B cell (primary cell): ENCODE data around the gene PARD3. TPM values are rescaled to one million over a fixed set of nuclear protein-coding genes. Genes with fewer than 3 reads are reported as not detected.

Experiments used
- ATAC-seq: fragments of 200-7000 bp; cut with Tn5 transposase; one replicate; pipeline ENCODE4 v1.10.0; 2021; ENCODE audit warnings: low read depth, mild to moderate bottlenecking, moderate number of reproducible peaks, moderate library complexity
- CTCF ChIA-PET: fragments of 350-600 bp; sonication (Branson Sonifier 250); formaldehyde crosslinking; loops from one replicate; lab custom pipeline; 2021; ENCODE audit warnings: antibody characterized with exemption, inconsistent platforms; lab: Charles Lee
- POLR2A ChIA-PET: fragments of 350-600 bp; sonication (Branson Sonifier 250); formaldehyde crosslinking; loops from one replicate; lab custom pipeline; 2021; ENCODE audit warnings: antibody characterized with exemption; lab: Charles Lee
- DNase-seq: peaks from one replicate; pipeline ENCODE4 v3.0.0; 2013
- H2AFZ ChIP-seq: 2 replicates; pipeline ENCODE4 v1.6.1; 2012; ENCODE audit warnings: mild to moderate bottlenecking, low read depth, low read length; ENCODE audit not compliant: insufficient read depth, poor library complexity, severe bottlenecking
- H3K27ac ChIP-seq, 2 donors: 1 replicate in 1 of 2; 2 replicates in 1 of 2; pipeline ENCODE4 v1.5.1; 2012 to 2013; ENCODE audit warnings: low read length in 2 of 2, mild to moderate bottlenecking in 2 of 2, moderate library complexity in 1 of 2
- H3K27me3 ChIP-seq, 4 experiments: fragments of 200-600 bp in 1 of 4; sonication (generic) in 1 of 4; replicated peaks in 1 of 4; 1 replicate in 2 of 4; 2 replicates in 2 of 4; pipeline versions ENCODE4 v1.6.1 to v1.7.0; 2013 to 2016; ENCODE audit warnings: low read length in 3 of 4, mild to moderate bottlenecking in 2 of 4, mixed read lengths in 1 of 4, moderate library complexity in 1 of 4; ENCODE audit not compliant: insufficient read depth in 4 of 4, control insufficient read depth in 3 of 4; ENCODE audit errors: control extremely low read depth in 1 of 4
- H3K36me3 ChIP-seq, 2 experiments: replicated peaks in 1 of 2; 1 replicate in 1 of 2; 2 replicates in 1 of 2; pipeline versions ENCODE4 v1.6.1 to v1.7.1; 2013; ENCODE audit warnings: low read length in 1 of 2; ENCODE audit not compliant: insufficient read depth in 2 of 2, control insufficient read depth in 1 of 2; ENCODE audit errors: control extremely low read depth in 1 of 2, extremely low read depth in 1 of 2
- H3K4me1 ChIP-seq, 2 donors: fragments of 200-600 bp in 1 of 2; sonication (generic) in 1 of 2; 1 replicate in 1 of 2; 2 replicates in 1 of 2; pipeline versions ENCODE4 v1.5.1 to v1.6.1; 2013 to 2017; ENCODE audit warnings: low read length in 2 of 2; ENCODE audit not compliant: control insufficient read depth in 2 of 2, insufficient read depth in 2 of 2
- H3K4me2 ChIP-seq: replicated peaks from 2 replicates; pipeline ENCODE3; 2012; ENCODE audit warnings: mild to moderate bottlenecking, low read depth, low read length; ENCODE audit not compliant: poor library complexity, severe bottlenecking
- H3K4me3 ChIP-seq, 5 experiments: fragments of 200-600 bp in 1 of 5; sonication (generic) in 1 of 5; 1 replicate in 3 of 5; 2 replicates in 2 of 5; pipeline versions ENCODE4 v1.5.1 to v1.7.0; 2011 to 2016; ENCODE audit warnings: low read length in 4 of 5, mild to moderate bottlenecking in 4 of 5, low read depth in 2 of 5, control low read depth in 1 of 5, moderate library complexity in 1 of 5; ENCODE audit not compliant: insufficient read depth in 1 of 5; ENCODE audit errors: control extremely low read depth in 1 of 5, extremely low read depth in 1 of 5
- H3K79me2 ChIP-seq: fragments of 200-600 bp; sonication (generic); one replicate; pipeline ENCODE4 v1.6.0; 2016; ENCODE audit warnings: low read length; ENCODE audit not compliant: control insufficient read depth, insufficient read depth
- H3K9ac ChIP-seq: fragments of 200-600 bp; sonication (generic); 2 replicates; pipeline ENCODE4 v1.6.1; 2017; ENCODE audit warnings: mild to moderate bottlenecking, low read length, moderate library complexity
- H3K9me3 ChIP-seq, 3 donors: one replicate each; pipeline versions ENCODE4 v1.6.1 to v1.7.1; 2013; ENCODE audit warnings: low read length in 2 of 3; ENCODE audit not compliant: control insufficient read depth in 2 of 3, insufficient read depth in 1 of 3; ENCODE audit errors: control extremely low read depth in 1 of 3
- H4K20me1 ChIP-seq: 2 replicates; pipeline ENCODE4 v1.6.0; 2012; ENCODE audit warnings: mild to moderate bottlenecking, low read length; ENCODE audit not compliant: insufficient read depth, control insufficient read depth, poor library complexity, severe bottlenecking
- H3K27ac Mint-ChIP-seq: one replicate; pipeline ENCODE4 v1.8.0; 2021; ENCODE audit warnings: mixed read lengths
- H3K27me3 Mint-ChIP-seq: one replicate; pipeline ENCODE4 v1.8.0; 2021; ENCODE audit warnings: mixed read lengths
- H3K4me1 Mint-ChIP-seq: one replicate; pipeline ENCODE4 v1.8.0; 2021; ENCODE audit warnings: mixed read lengths
- H3K4me3 Mint-ChIP-seq: one replicate; pipeline ENCODE4 v1.8.0; 2021; ENCODE audit warnings: mixed read lengths
- H3K9me3 Mint-ChIP-seq: one replicate; pipeline ENCODE4 v1.8.0; 2022; ENCODE audit warnings: mixed read lengths; ENCODE audit not compliant: insufficient read depth
- CTCF ChIP-seq: fragments of 200-600 bp; IDR thresholded peaks from one replicate; pipeline ENCODE4 v1.8.0; 2022; ENCODE audit warnings: antibody characterized with exemption, mild to moderate bottlenecking
- EZH2 ChIP-seq: IDR thresholded peaks from 2 replicates; pipeline ENCODE4 v1.6.1; 2012; ENCODE audit warnings: borderline replicate concordance, low read depth, mild to moderate bottlenecking, moderate library complexity, low read length; ENCODE audit not compliant: insufficient read depth, poor library complexity, severe bottlenecking
- WGBS: methylation state at CpG from one replicate; pipeline ENCODE4 v1.1.5; 2013; ENCODE audit warnings: missing lambda C conversion rate; ENCODE audit not compliant: insufficient coverage; 5-methylcytosine and 5-hydroxymethylcytosine counted together
- intact Hi-C: fragments of 100-400 bp; cut with micrococcal nuclease; formaldehyde crosslinking; loops from one replicate; pipeline ENCODE4 v1.10.0; 2022
- polyA plus RNA-seq: library from polyadenylated mRNA; depleted of rRNA; stranded (reverse); fragments of >200 nt; gene quantifications from 2 replicates; pipeline ENCODE4 v1.2.3, GENCODE V29; 2012
- total RNA-seq, 2 donors: library from RNA; stranded (reverse); fragments of 120-200 nt in 1 of 2; gene quantifications; 1 replicate in 1 of 2; 2 replicates in 1 of 2; pipeline versions ENCODE4 v1.2.3 to v1.2.4, GENCODE V29; 2013 to 2022

PARD3 gene
- total and polyA plus RNA-seq, 2 donors (not counting 1 experiment from before 2014, with no cell fraction given) = not detected

GRCh38 chr10:34177445-34177844 is 637.7 kb downstream of the PARD3 start:
- CTCF ChIA-PET = no interaction called here
- intact Hi-C loops = no loop called here
- Mint-ChIP-seq H3K4me3 (no peak overlapping the region), H3K27me3 (no peaks in the 10 kb centered on the region), H3K4me1 (no peaks in the 10 kb centered on the region), H3K27ac (no peak overlapping the region), H3K9me3 (no peaks in the 10 kb centered on the region)
- 98% methylated on average over 10 of the region's 11 CpGs for WGBS
- POLR2A ChIA-PET = no interaction called here
- Histone ChIP-seq H2AFZ (no peak overlapping the region), H3K4me3 (no peak overlapping the region), H3K4me2 (no peak overlapping the region), H4K20me1 (no peaks in the 10 kb centered on the region), H3K27me3 (no peaks in the 10 kb centered on the region), H3K27ac (no peak overlapping the region), H3K36me3 (no peaks in the 10 kb centered on the region), H3K4me1 (no peaks in the 10 kb centered on the region), H3K9ac (no peak overlapping the region), H3K79me2 (no peaks in the 10 kb centered on the region), H3K9me3 (no peaks in the 10 kb centered on the region)
- no peak for ATAC-seq
- TF ChIP-seq CTCF = no peak
- TF ChIP-seq EZH2 = no peak
- DNase-seq = no peak

DNA sequence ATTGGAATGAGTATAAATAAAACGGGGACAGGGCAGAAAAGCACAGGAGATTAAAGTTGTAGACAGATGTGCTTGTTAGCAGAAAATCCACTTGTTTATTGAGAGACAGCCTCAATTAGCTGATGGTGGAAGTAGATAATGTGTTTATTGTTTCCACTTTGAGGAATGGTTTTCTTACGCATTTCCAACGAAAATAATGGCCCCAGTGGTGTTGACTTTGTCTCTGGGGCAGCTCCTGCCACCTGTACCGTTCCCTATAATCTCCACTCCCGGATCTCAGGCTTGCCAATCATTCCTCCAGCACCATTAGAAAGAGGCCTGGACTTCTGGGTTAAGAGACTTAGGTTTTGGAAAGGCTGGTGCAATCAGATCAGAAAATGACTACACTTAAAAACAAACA is 638.7 kb downstream of the PARD3 start:
- H3K9ac ChIP-seq = no peak overlapping the region

More for the DNA sequence above, 638.7 kb downstream of the PARD3 start:
- ChIA-PET CTCF (no interaction called here), POLR2A (no interaction called here)
- no peaks in the 10 kb centered on the region for H3K36me3 ChIP-seq
- H3K4me3 ChIP-seq = no peak overlapping the region
- no peak overlapping the region for H3K27ac Mint-ChIP-seq
- 80% methylated on average over 1 of the region's 5 CpGs for WGBS
- intact Hi-C loops = no loop called here
- no peak overlapping the region for H3K4me3 Mint-ChIP-seq
- H3K27me3 Mint-ChIP-seq = no peaks in the 10 kb centered on the region
- DNase-seq (no peak), ATAC-seq (no peak)
- H3K4me2 ChIP-seq = no peak overlapping the region
- TF ChIP-seq CTCF (no peak), EZH2 (no peak)
- no peaks in the 10 kb centered on the region for H3K4me1 Mint-ChIP-seq
- no peaks in the 10 kb centered on the region for H4K20me1 ChIP-seq
- H3K9me3 ChIP-seq = no peaks in the 10 kb centered on the region
- no peak overlapping the region for H3K27ac ChIP-seq
- H3K79me2 ChIP-seq = no peaks in the 10 kb centered on the region
- no peaks in the 10 kb centered on the region for H3K4me1 ChIP-seq
- no peak overlapping the region for H2AFZ ChIP-seq
- H3K9me3 Mint-ChIP-seq = no peaks in the 10 kb centered on the region
- H3K27me3 ChIP-seq = no peaks in the 10 kb centered on the region
